ENCODE measurements around the gene ZNF540. TPM values are rescaled to one million over a fixed set of nuclear protein-coding genes. Genes with fewer than 3 reads are reported as not detected.
A peak's percentile ranks its signal among the peaks of the same experiment; 100 is the strongest.

The ZNF540 gene
- total and polyA plus RNA-seq, 9 of the 15 experiments (the other 6 are each of a cell fraction or from before 2014, with no cell fraction given): 0.20 to 0.95 (median 0.44) TPM

- no peak for TF ChIP-seq REST (IDR thresholded peaks at IDR 0.05; ENCODE audit: borderline replicate concordance)
- TF ChIP-seq REST (CRISPR knock-in tag; IDR thresholded peaks at IDR 0.05; ENCODE audit: low read depth): no peak
- TF ChIP-seq HMGXB4 (CRISPR knock-in tag; IDR thresholded peaks at IDR 0.05): no peak
- TF ChIP-seq FOXK2 (conservative IDR thresholded peaks at IDR 0.05 in 1 of 2, IDR thresholded peaks at IDR 0.05 in 1 of 2; ENCODE audit: low read depth in 2 of 2): peak; percentile 39 to 47; a peak in 2 of 4 replicates
- no peak for TF ChIP-seq NCOA6 (IDR thresholded peaks at IDR 0.05)
- TF ChIP-seq NKRF (IDR thresholded peaks at IDR 0.05; ENCODE audit: borderline replicate concordance): peak; percentile 37; the same call in 1 of the 2 replicates
- TF ChIP-seq TRIM24 (IDR thresholded peaks at IDR 0.05): peak; percentile 70 to 93
- TF ChIP-seq GATAD2A (IDR thresholded peaks at IDR 0.05): 0 out of 2 replicates have a peak, but pooled peaks have one; percentile 38
- TF ChIP-seq ZBTB2 (IDR thresholded peaks at IDR 0.05): peak; percentile 55; the same call in 1 of the 2 replicates
- peak; percentile 67; the same call in 1 of the 2 replicates for TF ChIP-seq EP400 (IDR thresholded peaks at IDR 0.05)
- no peak for TF ChIP-seq DDX20 (tag; IDR thresholded peaks at IDR 0.05; ENCODE audit: low read depth)
- TF ChIP-seq SETDB1 (IDR thresholded peaks at IDR 0.05; ENCODE audit: low read length): no peak
- TF ChIP-seq MAZ (CRISPR knock-in tag; conservative IDR thresholded peaks at IDR 0.05 in 1 of 2, IDR thresholded peaks at IDR 0.05 in 1 of 2): peak in 1 of 2 experiments; percentile 66; a peak in 1 of 4 replicates
- TF ChIP-seq NEUROD1 (IDR thresholded peaks at IDR 0.05; ENCODE audit: borderline replicate concordance, low read depth, low read length, partially characterized antibody): peak; percentile 23
Observed at GRCh38 chr19:37655689-37656371, 61.2 kb downstream of the ZNF540 start (continued).

All from K562 (cell line).